GM21515 (cell line): Measurements from ENCODE around the gene FADS6.
"Not testable (repeated sequence)": the region's sequence is repeated elsewhere in the genome, so short reads cannot be mapped to it uniquely, and the experiment has no call there.

Source experiments
- ATAC-seq: cut with Tn5 transposase; IDR thresholded peaks from one replicate; pipeline ENCODE4 v1.9.1; 2021; ENCODE audit not compliant: unreplicated experiment

The FADS6 gene

DNA sequence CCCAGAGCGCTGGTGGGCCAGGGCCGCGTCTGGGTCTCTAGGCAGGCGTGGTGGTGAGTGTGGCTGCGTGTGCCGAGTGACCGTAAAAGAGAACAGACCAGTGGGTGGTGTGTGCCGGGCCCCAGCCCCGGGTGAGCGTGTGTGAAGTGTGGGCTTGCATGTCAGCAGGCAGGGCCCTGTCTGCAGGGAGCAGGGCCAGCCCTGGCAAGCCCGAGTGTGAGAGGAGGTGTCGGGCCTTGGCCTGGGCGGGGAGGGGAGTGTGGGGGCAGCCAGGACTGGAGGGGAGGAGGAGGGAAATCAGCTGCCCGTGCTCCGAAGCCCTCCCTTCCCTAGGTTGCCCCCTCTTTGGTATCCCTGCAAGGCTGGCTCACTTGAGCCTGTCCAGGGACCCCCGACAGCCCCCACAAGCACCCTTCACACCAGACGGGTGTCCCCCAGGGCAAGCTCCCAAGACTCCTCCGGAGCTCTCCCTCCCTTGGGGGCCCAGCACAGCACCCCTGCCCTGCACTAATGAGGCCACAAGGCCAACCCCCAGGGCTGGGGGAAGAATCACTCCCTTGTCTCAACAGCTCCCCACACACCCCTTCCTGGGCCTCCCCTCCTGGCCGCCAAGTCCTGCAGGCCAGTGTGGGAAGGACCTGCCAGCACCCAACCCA lies 27.7 kb upstream of the FADS6 start:
- no peak for ATAC-seq

DNA sequence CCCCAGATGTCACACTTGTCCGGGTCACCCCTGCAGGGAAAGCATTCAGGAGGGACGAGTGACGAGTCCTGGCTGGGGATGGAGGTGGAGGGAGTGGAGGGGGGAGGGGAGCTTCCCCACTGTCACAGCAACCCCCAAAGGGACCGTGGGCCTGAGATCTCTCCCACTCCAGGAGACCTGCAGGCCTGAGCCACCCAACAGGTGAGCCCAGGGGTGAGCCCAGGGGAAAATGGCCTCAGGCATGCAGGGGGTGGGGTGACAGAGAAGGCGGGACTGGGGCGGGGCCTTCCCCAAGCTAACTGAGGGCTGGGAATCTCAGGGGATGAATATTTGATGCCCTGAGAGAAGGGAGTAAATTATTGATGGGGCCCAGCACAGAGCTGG lies 27.2 kb upstream of the FADS6 start:
- ATAC-seq, result no peak

DNA sequence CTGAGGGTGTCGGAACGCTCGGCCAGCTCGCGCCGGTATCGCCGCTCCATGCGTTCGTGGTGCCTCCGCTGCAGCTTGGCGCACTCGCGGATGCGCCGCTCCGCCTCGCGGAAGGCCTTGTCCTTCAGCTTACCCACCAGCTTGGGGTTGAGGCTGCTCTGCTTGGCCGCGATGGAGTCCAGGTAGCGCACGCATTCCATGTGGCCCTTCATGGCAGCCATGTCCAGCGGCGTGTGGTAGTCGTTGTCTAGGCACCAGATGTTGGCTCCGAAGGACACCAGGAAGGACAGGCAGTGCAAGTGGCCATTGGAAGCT lies 26.8 kb upstream of the FADS6 start:
- no peak for ATAC-seq

DNA sequence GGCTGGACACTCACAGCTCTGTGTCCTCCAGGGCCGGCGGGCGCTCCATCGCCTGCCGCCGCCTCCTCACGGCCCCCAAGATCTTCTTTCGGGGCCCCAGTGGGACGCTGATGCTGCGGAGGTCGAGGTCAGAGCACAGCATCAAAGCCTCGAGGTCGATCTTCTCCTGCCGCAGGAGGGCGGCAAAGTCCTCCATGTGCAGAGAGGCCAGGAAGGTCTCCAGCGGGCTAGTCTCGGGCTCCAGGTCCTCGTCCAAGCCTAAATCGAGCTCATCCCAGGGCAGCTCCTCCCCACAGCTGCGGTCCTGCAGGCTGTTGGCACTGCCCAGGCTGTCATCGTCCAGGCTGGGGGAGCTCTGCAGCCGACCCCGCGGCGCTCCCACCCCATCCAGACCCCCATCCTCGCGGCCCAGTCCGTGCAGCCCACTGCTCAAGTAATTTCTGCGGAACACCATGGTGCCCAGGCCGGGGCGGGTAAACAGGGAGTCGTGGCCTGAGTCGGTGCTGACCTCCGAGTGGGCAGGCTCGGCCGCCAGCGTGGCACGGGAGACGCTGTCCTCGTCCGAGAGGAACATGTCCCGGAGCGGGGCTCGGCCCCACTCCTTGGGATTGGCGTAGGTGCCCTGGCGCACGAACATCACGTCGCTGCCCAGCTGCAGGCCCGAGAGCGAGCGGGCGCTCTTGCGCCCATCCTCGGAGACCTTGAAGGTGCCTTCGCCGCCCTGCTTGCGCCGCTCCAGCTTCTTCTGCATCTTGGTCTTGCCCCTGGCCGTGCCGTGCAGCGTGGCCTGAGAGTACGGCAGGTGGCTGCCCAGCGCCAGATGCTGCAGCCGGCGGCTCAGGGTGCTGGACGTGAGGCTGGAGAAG lies 26.2 kb upstream of the FADS6 start:
- ATAC-seq, result no peak

DNA sequence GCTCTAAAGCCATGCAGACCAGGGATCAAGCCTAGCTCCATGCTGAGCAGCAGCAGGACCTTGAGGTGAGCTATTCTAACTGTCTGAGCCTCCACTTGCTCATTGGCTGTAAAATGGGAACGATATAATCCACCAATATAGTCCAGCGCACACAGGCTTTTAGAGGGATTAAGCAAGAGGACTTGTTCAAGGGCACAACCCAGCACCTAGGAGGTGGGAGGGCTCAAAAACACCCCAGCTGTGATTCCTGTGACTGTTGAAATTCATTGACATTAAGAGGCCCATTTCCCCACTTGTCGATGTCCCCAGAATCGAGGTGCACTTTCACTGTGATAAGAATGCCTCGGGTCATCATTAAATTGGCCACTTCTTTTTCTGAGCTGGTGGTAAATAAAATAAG lies 25.5 kb upstream of the FADS6 start:
- ATAC-seq, result no peak

DNA sequence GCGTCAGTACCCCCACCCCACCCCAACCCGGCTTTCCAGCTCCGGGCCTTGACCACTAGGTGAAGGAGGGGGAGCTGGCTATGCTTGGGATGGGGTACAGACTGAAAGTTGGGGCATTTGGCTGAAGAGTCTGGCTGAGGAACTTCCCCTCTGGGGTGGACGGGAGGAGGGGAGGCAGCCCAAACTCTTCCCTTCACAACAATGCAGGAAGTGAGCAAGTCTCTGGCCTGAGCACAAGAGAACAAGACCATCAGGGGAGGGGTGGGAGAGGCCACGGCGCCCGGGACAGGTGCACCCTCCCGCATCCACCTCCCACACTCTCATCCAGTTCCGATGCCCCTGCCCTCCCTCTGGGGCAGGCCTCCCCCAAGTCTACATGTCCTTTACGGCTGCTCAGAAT lies 24.0 kb upstream of the FADS6 start:
- ATAC-seq, result no peak

DNA sequence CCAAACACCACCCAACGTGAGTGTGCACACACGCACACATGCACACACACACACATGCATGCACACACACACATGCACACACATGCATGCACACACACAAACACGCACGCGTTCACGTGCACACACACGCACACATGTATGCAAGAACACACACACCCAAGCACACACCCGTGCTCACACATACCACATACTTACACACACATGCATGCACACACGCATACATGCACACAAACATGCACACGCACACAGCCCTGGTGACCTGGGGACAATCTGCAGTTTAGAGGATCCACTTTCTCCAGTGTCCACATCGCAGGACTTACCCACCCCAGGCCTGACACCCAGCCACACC lies 23.4 kb upstream of the FADS6 start:
- ATAC-seq, result no peak

DNA sequence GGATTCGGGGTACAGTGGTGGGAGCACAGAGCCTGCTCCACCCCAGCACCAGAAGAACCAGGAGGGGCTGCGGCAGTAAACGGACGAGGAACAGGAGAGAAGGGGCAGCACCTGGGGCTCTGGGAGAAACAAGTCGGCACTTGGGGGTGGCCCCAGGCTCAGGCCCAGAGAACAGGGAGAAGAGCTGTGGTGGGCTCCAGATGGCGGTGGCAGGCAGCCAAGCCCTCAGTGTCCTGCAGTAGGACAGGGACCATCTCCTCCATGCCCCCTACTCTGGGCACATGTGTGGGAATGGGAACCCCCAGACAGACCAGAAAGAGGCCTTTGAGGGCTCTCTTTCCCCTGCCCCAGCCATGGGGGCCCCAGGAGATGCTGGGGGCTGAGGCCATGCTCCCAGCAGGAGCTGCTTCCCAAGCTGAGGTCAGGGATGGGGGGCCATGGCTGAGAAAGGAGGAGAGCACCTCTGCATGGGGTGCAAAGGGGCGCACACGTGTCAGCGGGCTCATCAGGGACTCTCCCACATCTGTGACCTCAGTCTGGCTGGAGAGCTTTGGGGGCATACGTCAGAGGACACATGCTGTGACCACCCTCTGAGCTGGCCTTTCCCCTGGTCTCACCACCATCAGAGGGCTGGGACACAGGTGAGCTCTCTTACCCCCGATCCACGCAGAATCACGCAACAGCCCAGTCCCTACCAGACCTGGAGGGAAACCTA lies 22.9 kb upstream of the FADS6 start:
- no peak for ATAC-seq

DNA sequence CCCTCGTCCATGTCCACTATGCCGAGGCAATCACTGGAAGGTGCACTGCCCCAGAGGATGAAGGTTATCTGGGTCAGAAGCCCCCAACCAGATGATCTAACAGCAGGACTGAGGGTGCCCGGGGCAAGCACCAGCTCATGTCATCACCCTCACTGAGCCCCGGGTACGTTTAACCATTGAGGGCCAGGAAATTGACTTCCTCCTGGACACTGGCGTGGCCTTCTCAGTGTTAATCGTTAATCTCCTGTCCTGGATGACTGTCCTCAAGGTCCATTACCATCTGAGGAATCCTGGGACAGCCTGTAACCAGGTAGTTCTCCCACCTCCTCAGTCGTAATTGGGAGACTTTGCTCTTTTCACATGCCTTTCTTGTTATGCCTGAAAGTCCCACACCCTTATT lies 18.0 kb upstream of the FADS6 start:
- ATAC-seq, result not testable (repeated sequence)

DNA sequence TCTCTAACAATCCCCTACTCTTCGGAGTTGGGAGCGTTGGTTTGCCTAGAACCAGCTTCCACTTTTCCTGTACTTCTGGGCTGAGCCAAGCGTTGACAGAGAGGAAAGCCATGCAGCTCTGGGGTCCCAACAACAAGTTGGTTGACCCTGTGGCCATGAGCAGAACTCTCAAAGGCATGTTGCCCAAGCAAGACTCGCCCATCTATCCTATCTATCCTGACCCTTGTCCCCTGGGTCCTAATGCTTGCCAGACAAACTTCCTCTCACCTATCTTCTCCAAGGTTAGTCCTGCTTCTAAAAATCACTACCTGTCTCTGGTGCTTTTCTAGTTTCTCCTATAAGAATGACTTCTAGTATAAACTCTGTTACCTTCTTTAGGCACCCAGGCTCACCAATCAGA lies 15.7 kb upstream of the FADS6 start:
- not testable (repeated sequence) for ATAC-seq

DNA sequence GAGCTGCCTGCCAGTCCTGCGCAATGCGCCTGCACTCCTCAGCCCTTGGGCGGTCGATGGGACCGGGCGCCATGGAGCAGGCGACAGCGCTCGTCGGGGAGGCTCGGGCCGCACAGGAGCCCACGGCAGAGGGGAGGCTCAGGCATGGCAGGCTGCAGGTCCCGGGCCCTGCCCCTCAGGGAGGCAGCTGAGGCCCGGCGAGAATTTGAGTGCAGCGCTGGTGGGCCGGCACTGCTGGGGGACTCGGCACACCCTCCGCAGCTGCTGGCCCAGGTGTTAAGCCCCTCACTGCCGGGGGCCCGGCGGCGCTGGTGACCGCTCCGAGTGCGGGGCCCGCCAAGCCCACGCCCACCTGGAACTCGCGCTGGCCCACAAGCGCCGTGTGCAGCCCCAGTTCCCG lies 13.6 kb upstream of the FADS6 start:
- no peak for ATAC-seq

DNA sequence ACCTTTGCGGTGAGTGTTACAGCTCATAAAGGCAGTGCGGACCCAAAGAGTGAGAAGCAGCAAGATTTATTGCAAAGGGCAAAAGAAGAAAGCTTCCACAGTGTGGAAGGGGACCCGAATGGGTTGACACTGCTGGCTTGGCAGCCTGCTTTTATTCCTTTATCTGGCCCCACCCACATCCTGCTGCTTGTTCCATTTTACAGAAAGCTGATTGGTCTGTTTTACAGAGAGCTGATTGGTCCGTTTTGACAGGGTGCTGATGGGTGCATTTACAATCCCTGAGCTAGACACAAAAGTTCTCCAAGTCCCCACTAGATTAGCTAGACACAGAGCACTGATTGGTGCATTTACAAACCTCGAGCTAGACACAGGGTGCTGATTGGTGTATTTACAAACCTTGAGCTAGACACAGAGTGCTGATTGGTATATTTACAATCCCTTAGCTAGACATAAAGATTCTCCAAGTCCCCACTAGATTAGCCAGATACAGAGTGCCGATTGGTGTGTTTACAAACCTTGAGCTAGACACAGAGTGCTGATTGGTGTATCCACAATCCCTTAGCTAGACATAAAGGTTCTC lies 12.9 kb upstream of the FADS6 start:
- not testable (repeated sequence) for ATAC-seq

DNA sequence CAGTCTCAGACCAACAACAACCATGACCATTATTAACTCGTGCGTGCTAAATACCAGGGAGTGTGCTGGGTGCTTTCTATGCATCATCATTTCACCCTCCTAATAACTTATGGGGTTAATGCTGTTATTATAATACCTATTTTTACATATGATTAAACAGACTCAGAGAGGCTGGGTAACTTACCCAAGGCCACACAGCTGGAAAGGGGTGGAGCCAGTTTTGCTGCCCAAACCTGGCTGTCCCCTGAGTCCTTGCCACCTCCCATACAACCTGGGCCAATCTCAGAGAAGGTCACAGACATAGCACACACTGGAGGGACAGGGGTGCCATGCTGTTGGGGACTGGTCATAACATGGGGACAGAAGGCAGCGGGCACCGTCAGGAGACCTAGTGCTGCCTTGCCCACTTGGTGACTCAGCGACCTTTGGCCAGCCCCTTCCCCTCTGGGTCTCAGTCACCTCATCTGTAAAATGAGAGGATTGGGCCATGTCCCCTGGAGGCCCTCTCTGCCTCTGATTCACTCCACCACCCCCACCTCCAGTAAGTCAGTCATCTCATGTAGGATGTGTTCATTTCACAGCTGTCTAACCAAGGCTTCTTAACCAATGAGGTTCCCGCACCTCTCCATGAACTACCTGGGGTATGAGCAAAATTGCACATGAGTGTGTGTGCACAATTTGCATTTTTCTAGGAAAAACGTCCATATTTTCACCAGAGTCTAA lies 11.4 kb upstream of the FADS6 start:
- no peak for ATAC-seq

DNA sequence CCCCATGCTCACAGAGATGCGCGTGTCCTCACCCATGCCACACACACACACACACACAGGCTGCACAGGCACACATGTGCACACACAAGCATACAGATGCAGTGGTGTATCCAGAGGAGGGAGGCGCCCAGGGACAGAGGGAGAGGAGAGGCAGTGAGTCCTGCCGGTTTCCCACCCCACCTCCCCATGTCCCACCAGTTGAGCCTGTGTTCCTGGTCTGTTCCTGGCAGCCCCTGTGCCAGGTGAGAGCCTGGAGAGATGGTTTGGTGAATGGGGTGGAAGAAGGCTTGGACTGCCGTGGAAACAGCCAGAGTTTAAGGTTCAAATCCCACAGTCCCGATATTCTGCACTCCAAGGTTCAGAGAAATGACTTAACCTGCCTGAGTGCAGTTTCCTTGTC lies 10.2 kb upstream of the FADS6 start:
- no peak for ATAC-seq

DNA sequence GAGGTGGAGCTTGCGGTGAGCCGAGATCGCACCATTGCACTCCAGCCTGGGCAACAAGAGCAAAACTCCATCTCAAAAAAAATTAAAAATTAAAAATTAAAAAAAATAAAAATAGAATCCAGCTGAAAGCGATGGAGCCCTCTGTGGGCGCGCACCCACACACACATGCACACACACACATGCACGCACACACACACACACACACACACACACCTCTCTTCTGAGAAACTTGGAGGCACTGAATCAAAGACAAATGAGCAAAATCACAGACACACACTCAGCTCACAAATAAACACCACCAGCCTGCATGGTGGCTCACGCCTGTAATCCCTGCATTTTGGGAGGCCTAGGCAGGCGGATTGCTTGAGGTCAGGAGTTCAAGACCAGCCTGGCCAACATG lies 9.6 kb upstream of the FADS6 start:
- ATAC-seq, result no peak

DNA sequence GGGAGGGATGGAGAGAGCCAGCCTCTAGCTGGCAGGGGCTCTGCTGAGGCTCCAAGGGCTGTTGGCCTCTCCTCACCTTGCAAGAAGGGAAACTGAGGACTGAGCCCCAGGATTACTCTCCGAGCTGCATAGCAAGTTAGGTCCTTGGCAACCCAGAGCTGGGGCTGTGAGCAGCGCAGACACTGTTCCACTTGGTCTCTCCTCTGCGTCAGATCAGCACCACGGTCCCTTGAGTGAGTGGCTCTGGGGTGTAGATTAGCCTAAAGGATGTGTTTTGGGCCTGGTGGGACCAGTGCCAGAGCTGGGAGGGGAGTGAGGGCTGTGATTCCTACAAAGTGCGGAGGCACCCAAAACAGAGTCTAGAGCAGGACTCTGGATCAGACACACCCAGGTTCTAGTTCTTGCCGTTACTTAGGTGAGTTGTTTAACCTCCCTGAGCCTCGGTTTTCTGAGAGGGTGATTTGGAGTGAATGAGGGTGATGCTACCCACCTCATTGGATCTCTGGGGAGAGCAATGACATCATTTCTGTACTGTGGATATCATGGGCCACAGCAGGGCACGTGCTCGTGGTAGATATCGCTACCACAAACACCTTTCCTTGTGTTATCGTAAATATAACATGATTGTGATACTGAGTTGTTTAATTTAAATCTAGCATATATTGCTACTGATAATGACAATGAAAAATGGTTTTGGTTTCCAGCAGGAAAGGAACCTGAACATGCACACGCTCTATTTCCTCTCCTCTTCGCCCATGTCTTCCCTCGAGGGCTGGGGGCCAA lies 8.1 kb upstream of the FADS6 start:
- no peak for ATAC-seq

DNA sequence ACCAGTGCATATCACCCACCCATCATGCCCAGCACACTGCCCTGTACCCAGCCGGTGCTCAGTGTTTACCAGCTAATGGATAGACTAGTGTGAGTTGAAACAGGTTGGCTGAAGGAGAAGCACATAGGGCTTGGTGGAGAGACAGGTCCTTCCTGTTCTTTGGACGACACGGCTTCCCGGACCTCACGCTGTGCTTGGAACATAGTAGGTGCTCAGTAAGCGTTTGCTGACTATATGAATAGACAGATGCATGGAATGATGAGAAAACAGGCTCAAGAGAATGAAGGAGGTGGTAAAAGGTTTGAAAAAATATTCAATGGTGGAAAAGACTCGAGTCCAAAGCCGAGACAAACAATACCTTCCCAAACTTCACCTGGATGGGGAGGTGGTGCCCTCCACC lies 6.8 kb upstream of the FADS6 start:
- no peak for ATAC-seq

DNA sequence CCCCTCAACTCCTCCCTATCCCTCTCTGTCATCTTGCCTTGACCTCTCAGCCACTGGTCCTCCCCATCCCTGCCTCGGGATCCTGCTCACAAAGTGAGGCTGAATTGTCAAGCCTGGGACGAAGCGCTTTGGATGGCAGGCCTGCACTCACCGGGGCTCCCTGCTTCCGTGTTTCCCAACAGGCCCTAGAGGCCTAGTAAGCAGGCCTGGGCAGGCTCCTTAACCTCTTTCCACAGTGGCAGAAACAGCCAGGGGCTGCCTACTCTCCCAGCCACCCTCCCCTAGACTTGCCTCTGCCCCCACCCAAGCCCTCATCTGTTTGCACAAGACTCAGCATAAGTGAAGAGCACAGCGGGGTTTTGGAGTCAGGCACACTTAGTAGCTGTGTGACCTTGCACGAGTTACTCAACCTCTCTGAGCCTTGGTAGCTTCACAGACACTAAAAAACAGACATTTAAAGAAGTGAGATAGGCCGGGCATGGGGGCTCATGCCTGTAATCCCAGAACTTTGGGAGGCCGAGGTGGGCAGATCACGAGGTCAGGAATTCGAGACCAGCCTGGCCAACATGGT lies 5.0 kb upstream of the FADS6 start:
- no peak for ATAC-seq

DNA sequence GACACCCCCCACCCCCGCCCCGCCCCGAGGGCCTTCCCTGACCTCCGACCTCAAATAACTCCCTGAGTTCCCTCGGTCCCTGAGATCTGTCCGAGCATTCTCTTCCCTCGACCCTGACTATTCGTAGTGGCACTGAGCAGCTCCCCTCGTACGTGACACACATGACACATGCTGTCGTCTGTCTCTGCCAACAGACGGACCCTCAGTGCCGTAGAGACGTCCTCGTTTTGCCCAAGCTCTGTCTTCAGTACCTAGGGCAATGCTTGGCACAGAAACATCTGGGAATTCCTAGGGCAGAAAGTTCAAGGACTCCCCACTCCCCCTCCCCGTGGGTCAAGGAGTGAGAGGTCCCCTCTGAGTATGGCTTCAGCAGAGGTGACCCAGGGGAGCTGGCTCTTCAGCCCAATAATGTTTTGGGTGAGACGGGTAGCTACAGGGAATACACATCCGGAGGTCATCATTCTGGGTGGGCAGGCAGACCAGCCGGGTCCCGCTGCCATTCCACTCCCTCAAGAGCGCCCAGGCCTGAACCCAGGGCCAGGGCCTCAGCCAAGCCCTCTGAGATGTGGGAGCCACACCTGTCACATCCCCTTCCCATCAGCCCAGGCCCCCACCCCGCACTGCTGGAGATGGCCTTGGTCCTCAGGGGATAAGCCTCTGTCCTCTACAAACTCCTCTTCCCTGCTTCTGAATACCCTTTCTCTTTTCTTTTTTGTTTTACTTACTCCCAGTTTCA lies 671 bp upstream of the FADS6 start:
- ATAC-seq, result no peak
